Omental fat pad (tissue), 4 donors: Measurements from ENCODE around the gene PLXNA4. TPM values are rescaled to one million over a fixed set of nuclear protein-coding genes. Genes with fewer than 3 reads are reported as not detected.

Experiments used
- ATAC-seq: fragments of 150-250 bp; one replicate; pipeline ENCODE4 v1.9.1; 2016; ENCODE audit warnings: mild to moderate bottlenecking, moderate library complexity; ENCODE audit not compliant: low FRiP score
- DNase-seq: peaks from one replicate; pipeline ENCODE4 v3.0.0-alpha.2; 2019; ENCODE audit warnings: low spot score
- total RNA-seq, 4 donors: library from RNA; depleted of rRNA; stranded (reverse); fragments of >200 nt; gene quantifications; one replicate each; pipeline ENCODE4 v1.1.0, GENCODE V29; 2016
- TF ChIP-seq, protein P1 (sequence below), 3 donors: fragments of 450-650 bp; IDR thresholded peaks; one replicate each; pipeline ENCODE4 v1.5.1; 2016 to 2017; ENCODE audit warnings: antibody characterized with exemption in 3 of 3, mild to moderate bottlenecking in 3 of 3, moderate library complexity in 2 of 3

PLXNA4 gene
- total RNA-seq, 4 donors from 2014 or later = 31.4 to 111 (median 41.9) TPM

- ATAC-seq (no peak), DNase-seq (no peak)
- TF ChIP-seq, protein P1, sequence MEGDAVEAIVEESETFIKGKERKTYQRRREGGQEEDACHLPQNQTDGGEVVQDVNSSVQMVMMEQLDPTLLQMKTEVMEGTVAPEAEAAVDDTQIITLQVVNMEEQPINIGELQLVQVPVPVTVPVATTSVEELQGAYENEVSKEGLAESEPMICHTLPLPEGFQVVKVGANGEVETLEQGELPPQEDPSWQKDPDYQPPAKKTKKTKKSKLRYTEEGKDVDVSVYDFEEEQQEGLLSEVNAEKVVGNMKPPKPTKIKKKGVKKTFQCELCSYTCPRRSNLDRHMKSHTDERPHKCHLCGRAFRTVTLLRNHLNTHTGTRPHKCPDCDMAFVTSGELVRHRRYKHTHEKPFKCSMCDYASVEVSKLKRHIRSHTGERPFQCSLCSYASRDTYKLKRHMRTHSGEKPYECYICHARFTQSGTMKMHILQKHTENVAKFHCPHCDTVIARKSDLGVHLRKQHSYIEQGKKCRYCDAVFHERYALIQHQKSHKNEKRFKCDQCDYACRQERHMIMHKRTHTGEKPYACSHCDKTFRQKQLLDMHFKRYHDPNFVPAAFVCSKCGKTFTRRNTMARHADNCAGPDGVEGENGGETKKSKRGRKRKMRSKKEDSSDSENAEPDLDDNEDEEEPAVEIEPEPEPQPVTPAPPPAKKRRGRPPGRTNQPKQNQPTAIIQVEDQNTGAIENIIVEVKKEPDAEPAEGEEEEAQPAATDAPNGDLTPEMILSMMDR (IDR thresholded peaks at IDR 0.05) = no peak
These were observed 143.0 kb downstream of the PLXNA4 start for GRCh38 chr7:132433301-132433700.

DNA sequence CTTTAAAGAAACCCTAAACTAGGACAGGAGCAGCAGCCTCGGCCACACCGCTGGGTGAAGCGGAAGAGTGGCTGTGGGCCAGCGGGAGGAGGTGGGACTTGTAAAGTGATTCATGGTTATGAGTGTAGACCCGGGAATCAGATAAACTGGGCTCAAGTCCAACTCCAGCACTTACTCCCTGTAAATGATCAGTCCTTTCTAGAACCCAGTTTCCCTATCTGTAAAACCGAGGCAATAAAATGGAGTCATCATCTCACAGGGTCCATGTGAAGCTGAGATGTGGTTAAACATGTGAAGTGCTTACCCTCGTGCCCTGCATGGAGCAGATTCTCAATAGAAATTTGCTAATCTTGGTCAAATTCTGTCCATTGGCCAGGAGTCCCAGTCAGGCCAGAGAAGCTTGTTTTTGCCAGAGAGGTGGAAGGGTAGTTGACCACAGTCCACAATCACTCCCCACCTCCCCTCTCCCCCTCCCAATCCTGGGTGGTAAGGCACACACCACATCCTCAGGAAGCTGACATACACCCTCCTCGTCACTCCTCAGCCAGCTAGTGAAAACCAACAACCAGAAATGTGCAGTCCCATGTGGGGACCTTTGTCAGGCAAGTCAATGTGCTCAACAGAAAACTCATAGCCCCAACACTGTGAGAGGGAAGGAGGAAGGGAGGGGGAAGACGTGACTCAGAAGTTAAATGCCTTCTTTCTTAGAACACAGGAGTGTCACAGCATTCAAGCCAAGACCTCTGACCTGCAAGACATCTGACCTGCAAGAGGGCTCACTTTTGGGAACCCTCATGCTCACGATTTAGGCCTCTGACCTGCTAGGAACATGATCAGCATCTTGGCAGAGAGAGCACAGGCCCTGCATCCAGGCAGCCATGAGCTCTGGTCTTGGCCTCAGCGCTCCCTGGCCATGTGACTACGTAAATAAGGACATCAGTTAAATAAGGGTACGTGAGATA lies 145.1 kb downstream of the PLXNA4 start:
- ATAC-seq (peak; percentile 77), DNase-seq (no peak)
- TF ChIP-seq, protein P1 (IDR thresholded peaks at IDR 0.05) = no peak

GRCh38 chr7:132430041-132430855 lies 146.0 kb downstream of the PLXNA4 start:
- ATAC-seq (no peak), DNase-seq (no peak)
- TF ChIP-seq, protein P1 (IDR thresholded peaks at IDR 0.05) = no peak

- TF ChIP-seq, protein P1 (IDR thresholded peaks at IDR 0.05) = no peak
- ATAC-seq = no peak
- DNase-seq = no peak
These were observed 147.1 kb downstream of the PLXNA4 start for GRCh38 chr7:132429181-132429580.

DNA sequence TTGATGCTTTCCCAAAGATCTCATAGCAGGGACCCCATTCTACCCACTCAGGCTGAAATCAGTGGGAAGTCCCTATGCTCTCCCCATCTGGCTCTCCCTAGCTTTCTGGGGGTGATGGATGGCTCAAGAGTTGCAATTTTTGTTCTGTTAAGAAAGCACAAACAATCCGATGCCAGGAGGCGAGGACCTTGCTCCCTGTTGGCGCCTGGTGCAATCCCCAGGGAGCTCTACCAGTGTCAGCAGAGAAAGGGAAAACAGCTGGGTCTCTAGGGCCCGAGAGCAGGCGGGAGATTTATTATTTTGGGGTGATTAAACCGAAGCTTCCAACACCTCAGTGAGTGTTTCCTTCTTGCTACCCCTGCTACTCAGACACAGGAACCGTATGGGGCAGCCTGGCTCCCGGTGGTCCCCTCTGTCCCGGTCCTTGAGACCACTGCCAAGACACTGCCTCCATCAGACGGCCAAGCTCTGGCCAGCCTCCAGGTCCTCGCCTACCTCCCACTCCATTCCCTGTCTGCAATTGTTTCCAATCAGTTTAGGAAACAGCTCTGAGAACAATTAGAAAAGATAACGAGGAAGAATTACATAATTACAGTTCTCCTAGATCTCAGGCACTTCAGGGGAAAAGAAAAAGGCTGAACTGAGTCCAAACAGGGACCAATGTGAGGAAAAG lies 147.9 kb downstream of the PLXNA4 start:
- no peak for DNase-seq
- ATAC-seq = no peak
- TF ChIP-seq, protein P1 (IDR thresholded peaks at IDR 0.05) = no peak

DNA sequence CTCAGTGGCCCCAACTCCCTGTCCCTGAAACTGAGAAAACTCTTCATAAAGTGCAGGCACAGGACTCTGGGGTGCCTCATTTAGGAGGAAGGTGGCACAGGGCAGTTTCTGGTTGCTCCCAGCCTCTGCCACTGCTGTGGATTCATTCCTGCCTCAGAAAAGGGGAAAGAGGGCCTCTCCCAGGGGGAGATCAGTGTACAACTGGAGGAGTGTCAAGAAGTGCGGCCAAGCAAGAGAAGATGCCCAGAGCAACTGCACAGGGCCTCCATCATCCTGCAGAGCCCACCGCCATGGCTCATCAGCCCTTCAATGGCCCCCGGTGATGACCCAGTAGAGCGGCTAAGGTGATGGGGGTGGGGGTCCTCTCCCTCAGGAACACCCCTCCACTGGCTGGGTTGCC lies 150.3 kb downstream of the PLXNA4 start:
- TF ChIP-seq, protein P1 (IDR thresholded peaks at IDR 0.05) = no peak
- DNase-seq (no peak), ATAC-seq (no peak)
